HG03457 (cell line): ENCODE results near the gene GRID2IP.

Experiments used
- ATAC-seq: cut with Tn5 transposase; IDR thresholded peaks from one replicate; pipeline ENCODE4 v1.9.1; 2021; ENCODE audit warnings: moderate number of reproducible peaks; ENCODE audit not compliant: unreplicated experiment

Gene GRID2IP

DNA sequence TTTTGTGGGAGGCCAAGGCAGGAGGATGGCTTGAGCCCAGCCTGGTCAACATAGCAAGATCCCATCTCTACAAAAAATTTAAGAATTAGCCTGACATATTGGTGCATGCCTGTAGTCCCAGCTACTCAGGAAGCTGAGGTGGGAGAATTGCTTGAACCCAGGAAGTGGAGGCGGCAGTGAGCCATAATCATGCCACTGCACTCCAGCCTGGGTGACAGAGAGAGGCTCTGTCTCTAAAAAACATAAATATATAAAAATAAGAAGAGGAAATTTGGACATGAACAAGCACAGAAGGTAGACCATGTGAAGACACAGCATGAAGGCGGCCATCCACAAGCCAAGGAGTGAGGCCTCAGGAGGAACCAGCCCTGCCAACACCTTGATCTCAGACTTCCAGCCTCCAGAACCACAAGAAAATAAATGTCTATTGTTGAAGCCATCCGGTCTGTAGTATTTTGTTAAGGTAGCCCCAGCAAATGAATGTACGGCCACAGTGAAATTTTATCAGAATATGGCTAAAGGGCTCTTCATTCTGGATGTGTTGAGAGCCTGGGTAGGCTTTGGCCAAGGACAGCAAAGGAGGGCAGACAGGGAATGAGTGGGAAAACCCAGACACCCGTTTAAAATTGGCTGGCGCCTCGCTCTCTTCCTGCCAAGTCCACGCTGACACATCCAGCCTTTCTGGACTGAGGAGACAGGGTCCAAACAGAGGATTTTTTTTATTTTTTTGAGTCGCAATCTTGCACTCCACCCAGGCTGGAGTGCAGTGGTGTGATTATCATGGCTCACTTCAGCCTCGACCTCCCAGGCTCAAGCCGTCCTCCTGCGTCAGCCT lies 12.9 kb upstream of the GRID2IP start:
- no peak for ATAC-seq

DNA sequence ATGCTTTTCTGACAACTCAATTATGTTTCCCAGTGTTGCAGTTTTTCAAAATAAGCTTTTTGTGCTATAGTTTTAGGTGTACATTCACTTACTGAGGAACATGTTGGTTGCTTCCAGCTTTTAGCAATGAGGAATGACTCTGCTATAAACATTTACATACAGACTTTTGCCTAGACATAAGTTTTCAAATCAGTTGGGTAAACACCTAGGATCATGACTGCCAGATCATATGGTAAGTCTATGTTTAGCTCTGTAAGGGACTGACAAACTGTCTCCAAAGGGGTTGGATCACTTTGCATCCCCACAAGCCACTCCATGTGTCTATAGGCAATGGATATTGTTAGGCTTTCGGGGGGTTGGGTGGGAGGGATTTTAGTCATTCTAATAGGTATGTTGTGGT lies 10.8 kb upstream of the GRID2IP start:
- no peak for ATAC-seq

DNA sequence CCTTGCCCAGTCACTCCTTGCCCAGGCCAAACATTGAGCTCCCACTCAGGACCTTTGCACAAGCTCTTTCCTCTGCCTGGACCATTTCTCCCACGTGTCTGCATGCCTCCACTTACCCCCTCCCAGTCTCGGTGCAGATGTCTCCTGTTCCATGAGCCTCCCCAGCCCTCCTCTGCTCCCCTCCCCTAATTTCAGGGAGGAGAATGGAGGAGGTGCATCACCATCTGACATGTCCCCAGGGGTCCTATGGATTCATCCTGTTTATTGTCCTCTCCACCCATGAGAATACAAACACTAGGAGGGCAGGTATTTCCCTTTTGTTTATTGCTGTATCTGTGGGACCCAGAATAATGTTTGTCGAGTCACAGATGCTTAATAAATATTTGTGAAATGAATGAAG lies 8.6 kb upstream of the GRID2IP start:
- no peak for ATAC-seq

DNA sequence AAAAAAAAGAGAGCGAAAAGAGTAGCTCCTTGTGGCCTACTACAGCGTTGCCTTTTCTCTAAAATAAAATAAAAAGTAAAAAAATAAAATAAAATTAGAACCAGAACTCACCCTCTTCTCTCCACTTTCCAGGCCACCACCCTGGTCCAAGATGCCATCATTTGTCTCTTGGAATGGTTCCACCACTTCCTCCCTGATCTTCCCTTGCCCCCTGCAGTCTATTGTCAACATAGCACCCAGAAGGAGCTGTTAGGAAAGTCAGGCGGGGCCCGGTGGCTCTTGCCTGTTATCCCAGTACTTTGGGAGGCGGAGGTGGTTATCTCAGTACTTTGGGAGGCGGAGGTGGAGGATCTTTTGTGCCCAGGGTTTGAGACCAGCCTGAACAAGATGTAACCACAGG lies 7.6 kb upstream of the GRID2IP start:
- ATAC-seq = no peak

DNA sequence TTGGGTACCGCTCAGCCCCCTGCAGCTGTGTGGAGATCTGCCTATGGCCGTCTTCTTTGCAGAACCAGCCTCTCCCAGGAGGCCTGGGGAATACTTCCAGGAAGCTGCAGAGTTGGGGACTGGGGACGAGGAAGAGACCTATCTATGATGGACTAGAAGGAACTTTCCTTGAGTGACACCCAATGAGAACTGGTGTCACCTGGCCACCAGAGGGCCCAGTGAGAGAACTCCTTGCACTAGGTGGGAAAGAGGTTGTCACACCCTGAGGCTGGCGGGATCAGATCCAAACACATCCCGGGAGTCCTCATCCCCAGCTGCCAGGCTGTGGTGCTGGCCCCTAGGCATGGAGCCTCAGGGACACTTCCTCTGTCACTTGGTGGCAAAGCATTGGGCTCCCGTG lies 4.9 kb upstream of the GRID2IP start:
- no peak for ATAC-seq

DNA sequence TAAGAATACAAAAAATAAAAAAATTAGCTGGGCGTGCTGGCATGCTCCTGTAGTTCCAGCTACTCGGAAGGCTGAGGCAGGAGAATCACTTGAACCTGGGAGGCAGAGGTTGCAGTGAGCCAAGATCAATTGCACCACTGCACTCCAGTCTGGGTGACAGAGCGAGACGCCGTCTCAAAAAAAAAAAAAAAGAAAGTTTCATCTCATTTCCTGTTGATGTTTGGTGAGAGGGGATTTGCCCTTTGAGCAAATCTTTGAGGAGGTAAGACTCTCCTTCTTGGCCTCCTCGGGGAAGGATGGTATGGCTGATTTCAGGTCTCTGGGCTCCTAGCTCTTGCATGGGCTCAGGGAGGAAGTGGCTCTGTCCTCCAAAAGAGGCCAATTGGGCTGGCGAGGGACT lies 3.6 kb upstream of the GRID2IP start:
- no peak for ATAC-seq

DNA sequence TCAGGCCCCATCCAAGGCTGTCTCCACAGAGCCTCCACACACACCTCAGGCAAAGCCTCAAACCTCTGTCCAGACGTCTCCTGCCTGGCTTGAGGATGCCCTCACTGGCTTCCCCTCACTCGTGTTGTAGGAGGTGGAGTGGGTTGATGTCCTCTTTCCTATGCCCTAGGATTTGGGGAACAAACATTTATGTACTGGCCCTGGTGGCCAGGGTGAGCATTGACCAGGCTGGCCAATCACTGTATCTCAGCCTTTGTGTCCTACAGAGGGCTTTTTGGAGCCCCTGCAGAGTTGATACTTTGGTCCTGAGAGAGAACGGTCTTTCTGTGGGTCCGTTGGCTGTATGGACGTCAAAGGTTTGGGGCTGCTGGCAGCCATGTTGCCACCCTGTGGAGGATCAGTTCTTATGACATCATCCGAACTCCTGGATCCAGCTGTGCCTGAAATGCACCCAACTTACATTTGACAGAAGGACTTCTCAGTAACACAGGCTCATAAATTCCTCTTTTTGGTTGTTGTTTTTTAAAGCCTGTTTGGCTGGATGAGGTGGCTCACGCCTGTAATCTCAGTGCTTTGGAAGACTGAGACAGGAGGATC lies 2.3 kb upstream of the GRID2IP start:
- no peak for ATAC-seq

DNA sequence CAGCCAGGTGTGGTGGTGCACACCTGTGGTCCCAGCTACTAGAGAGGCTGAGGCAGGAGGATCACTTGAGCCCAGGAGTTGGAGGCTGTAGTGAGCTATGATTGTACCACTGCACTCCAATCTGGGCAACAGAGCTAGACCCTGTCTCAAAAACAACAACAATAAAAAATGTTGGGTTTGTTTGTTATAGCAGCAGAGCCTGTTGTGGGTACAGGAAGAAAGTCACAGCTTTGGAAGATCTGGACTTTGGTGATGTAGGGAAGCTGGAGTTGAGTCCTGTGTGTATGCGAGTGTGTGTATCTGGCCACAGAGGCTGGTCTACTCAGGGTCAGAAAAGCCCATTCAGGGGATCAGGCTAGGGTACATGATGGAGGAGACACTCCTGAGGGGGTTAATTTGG lies 3.9 kb downstream of the GRID2IP start:
- ATAC-seq = no peak

DNA sequence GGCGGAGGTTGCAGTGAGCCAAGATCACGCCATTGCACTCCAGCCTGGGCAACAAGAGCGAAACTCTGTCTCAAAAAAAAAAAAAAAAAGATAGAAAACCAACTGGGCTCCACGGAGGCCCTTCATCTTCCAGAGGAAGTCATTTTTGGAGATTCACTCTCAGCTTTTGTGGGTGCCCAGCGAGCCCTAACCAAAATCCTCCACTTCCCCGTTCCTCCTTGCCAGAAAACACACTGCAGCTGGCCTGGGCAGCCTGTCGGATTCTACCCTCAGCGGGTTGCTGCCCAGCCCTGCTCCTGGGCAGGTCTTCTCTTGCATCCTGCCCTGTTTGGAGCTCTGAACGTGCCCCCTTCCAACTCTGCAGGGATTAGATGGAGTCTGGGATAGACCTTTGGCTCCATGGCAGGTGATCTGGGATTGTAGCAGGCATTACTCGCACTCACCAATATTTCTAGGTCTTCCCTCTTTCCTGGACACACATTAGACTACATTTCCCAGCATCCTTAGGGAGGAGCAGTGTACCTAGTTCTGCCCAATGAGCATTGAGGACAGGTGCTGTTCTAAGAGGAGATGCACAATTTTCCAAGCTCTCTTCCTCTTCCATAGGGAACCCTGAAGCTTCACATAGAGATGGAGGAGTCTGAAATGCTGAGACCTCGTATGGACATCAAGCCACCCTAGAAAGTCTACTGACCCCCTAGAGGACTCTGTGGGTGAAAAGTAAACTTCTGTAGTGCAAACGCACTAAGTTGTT lies 4.6 kb downstream of the GRID2IP start:
- ATAC-seq = no peak

DNA sequence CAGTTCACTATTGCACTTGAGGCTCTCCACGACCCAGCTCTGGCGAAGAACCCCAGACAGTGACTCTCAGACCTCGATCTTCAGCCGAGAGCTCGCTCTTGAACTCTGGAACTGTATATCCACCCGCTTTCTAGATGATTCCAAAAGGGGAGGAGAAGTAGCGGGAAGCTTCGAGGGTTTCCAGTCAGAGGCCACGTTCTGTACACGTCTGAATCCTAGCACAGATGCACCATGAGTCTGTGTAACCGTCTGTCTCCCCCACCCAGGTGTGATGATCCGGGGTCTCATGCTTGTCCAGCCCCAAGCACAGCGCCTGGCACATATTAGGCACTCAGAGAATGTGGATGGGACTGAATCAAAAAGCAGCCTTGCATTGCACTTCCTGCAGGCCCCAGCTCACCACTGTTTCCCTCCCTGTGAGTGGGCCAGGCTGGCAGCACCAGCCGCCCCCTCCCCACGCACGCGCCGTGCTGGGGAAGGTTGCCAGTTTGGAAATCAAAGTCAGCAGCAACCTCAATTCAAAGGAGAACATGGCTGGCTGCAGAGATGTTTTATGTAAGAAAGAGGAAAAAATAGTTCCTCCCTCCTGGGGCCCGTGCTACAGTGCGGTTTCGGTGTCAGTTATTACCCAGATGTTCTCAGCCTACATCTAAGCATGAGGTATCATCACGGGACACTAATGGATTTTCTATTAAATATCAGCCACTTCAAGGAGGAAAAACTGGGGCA lies 5.7 kb downstream of the GRID2IP start:
- ATAC-seq = no peak

DNA sequence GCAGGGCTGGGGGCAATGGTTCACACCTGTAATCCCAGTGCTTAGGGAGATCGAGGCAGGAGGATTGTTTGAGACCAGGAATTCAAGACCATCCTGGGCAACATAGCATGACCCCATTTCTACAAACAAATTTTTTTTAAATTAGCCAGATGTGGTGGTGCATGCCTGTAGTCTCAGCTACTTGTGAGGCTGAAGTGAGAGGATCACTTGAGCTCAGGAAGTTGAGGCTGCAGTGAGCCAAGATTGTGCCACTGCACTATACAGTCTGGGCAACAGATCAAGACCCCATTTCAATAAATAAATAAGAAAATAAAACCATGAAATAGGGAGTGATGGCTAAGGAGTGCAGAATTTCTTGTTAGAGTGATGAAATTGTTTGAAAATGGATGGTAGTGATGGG lies 8.9 kb downstream of the GRID2IP start:
- ATAC-seq = no peak

DNA sequence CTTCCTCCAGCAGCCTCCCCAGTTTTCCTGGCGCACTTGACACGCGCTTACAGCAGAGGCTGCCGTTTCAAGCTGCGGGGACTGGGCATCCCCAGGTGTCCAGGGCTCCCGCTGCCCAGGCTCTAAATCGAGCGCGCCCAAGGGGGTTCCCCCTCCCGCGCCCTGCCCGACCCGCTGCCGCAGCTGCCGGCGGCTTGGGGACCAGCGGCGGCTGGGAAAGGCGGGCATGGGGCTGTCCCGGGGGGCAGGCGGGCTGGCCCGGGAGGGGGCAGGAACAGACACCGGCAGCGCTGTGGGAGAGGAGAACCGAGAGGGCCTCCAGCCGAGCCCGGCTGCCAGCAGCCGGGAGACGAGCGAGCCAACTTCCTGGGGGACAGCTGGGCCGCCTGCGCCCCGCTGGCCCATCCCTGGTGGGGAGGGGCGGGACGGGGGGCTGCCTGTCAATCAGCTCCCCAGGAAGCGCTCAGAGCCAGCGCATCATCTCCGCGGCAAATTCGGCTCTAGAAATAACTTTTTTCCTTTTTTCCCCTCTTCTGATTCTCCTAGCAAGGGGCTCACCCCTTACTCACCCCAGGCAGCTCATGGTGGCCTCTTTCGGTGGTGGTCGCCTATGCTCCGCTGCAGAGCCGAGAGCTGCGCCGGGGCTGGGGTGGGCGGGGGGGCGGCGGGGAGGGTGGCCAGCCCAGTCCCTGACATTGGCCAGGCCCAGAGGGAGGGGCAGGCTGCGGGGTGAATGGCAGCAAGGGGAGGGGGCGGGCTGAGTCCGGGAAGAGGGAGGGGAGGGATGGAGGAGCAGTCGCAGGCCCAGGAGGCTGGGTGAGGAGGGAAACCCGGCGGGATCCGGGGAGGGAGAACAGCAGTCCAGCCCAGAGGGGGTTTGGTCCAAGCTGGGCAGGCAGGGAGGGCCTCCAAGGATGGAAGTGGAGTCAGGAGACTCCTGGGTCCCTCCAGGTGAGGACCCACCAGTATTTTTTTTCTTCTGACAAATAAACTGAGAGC lies 14.7 kb downstream of the GRID2IP start:
- no peak for ATAC-seq

DNA sequence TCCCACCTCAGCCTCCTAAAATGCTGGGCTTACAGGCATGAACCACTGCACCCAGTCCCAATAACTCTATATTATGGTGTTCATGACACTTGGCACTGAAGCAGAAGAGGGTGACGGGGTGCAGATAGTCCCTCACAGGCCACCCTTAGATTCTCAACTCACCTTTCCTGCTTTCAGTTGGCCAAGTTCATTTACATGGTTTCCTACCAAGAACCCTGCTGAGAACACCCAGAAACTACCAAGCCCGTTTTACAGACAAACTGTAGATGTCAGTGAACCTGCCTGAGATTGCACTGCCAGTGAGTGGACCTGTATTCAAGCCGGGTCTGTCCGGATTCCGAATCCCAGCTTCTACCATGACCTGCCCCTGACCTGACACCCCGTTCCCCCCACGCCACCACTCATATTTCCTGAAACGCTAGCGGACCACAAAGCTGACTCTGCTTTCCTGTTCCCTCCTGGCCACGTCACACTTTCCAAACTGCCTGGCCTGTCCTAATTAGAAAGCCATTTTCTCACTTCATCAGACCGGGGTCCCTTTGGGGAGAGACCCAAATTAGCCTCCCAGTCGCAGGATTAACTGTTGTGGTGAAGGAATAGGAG lies 17.3 kb downstream of the GRID2IP start:
- no peak for ATAC-seq

DNA sequence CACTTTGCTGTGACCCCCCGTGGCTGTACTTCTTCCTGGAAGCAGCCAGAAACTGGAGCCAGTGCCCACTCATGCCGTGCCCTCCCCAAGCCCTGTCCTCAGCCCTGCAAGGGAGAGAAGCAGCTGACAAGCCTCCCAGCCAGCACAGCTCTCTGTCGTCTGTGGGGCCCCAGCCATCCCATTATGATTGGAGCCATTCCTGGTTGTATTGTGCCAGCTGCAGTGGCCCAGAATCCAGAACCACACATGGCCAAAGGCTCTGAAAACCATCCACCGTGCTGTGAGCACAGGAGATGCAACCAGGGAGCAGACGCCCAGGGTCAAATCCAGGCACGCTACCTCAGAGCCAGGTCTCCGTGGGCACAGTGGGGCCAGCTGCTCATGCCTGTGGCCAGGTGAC lies 18.7 kb downstream of the GRID2IP start:
- no peak for ATAC-seq

DNA sequence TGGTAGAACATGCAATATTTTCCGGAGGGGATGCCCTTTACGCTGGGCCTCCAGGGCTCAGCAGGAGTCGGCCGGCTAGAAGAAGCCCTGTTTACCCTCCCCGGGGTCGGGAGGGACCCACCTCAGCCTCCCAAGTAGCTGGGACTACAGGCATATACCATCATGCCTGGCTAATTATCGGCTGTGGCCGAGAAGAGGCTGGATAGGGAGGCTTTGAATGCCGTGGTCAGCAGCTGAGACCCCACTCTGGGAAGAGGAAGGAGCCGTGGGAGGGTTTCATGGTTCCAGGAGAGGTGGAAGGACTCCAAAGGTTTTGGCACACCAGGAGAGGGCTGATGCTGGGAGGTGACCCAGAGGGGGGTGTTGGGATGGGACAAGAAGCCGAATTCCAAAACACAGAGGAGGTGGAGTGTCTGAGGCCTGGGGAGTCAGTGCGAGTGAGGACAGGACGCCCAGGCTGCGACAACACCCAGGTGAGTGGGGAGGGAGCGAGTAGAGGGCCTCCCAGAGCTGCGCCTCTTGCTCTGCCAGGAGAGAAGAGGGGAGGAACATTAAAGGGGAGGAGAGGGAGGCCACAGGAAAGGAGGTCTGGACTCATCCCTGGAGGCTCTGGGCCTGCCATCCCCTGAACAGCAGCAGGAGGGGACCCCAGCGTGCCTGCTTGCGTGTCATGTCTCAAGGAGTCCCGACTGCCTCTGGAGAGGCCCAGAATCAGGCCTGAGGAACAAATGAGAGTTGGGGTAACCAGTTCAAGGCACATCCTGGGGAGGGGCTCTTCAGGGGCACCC lies 19.6 kb downstream of the GRID2IP start:
- ATAC-seq = no peak

DNA sequence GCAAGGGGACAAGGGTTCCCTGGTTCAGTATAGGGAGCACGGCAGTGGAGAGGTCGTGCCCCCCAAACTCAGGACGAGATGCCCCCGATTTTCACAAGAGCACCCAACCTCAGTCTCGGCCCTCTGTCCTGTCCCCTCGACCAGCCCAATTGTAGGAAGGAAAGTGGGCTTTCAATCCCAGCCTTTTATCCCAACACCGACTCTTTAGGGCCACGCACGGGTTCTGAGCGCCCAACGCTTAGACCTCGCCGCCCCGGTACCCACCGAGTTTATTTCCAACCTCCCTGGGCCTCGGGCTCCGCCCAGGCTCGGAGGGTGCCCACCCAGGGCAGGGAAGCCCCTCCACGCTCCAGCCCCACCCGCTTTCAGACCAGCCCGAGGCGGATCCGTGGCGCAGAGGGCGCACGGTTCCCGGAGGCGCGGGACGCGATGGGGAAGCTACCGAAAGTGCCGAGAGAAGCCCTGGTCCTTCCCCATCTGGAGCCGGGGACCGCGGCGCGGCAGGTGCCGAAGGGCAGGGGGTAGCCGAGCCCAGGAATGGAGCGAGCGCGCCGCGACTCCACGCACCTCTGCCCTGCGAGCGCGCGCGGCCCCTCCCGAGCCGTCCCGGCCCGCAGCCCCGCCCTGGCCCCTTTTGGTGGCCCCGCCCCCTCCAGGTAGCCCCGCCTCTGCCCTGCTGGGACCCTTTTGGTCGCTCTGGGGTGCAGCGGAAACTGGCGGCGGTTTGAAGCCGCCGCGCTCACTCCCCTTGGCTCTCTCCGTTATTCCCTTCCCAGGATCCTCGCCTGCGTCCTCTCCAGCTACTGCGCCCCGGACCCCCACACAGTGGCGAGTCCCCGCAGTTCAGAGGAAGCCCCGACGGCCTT lies 20.4 kb downstream of the GRID2IP start:
- ATAC-seq = no peak

DNA sequence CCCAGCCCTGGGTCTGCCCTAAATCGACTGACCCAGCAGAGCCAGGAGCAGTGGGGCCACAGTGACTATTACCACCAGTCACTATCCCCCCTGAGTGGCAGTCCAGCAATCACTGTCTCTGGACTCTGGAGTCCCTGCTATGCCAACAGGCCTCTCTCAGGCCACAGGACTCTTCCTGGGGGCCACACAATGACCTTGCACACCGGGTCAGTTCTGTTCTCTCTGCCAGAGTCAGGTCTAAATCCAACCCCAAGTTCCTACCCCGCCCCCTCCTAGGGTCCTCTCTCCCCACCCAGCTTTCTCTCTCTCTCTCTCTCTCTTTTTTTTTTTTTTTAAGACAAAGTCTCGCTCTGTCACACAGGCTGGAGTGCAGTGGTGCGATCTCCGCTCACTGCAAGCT lies 21.6 kb downstream of the GRID2IP start:
- ATAC-seq = no peak
